Hematopoietic multipotent progenitor cell treated with erythropoietin and hydrocortisone succinate and interleukin-3 and kit ligand, for 17 days (in vitro differentiated cells): ENCODE measurements around the gene DYRK3.
A peak's percentile ranks its signal among the peaks of the same experiment; 100 is the strongest.
"Not testable (repeated sequence)": the region's sequence is repeated elsewhere in the genome, so short reads cannot be mapped to it uniquely, and the experiment has no call there.

Experiments used
- DNase-seq: peaks from one replicate; pipeline ENCODE4 v3.0.0-alpha.2; 2015; ENCODE audit warnings: low spot score

The DYRK3 gene

DNA sequence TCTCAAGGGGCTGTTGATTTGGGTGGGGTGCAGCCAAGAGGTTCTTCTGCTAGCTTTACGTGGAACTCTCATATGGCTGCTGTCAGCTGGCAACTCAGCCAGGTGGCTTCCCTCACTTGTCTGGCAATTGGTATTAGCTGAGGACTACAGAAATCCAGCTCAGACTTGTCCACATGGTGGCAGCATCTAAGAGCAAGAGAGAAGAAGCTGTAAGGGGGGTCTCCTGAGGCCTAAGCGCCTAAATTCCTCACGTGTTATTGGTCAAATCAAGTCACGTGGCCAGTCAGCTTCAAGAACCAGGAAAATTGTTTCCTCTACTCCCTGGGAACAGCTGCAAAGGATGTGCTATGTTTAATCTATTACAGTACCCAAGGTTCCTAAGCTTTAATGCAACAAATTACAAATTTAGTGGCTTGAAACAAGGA lies 4.2 kb upstream of the DYRK3 start:
- DNase-seq: peak; percentile 28

GRCh38 chr1:206633708-206634121 lies 1.6 kb upstream of the DYRK3 start:
- no peak for DNase-seq

DNA sequence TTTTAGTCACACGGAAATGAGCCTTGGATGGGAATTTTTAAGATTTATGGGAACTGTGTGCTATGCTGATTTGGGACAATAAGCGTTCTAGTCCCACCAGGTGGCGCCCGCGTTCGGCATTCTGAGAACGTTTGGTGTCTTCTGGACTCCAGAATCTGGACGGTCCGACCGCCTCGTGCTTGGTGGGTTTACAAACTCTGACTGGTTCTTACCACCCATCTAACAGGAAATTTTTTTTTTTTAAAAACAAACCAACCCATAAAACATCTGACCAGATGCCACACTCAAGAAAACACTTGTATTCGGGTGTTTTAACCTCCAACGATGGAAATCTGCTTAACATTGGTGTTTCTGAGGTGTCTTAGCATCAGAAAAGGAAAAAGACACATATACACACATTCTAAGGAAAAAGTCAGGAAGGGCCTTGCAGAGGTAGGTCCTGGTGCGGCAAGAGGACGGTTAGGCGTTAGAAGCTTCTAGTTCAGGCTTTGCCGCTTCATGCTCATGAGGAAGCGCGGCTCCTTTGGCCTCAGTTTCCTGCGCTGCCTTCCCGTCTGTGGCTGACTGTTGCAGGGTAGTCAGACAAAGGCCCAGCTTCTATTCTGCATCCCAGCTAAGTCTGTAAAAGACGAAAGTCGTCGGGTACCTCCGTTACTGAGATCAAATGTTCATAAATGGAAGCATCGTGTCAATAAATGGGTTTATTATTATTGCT lies 814 bp upstream of the DYRK3 start:
- peak; percentile 93 for DNase-seq

DNA sequence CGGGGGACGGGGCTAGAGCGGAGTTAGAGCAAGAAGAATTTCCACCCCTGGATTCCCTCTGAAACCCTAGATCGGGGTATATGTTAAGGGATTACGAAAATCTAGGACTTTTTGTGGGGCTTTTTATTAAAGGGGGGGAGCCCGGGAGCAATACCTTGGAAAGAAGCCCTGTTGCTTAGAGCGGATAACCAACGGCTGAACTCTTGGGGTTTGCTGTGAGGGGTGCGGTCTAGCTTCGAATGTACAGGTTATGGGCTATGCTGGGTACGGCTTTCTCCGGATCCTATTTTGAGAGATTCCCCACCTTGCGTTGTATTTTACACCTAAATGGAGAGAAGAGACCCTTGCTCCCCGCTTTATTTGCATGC lies 626 bp downstream of the DYRK3 start:
- DNase-seq: peak; percentile 61

DNA sequence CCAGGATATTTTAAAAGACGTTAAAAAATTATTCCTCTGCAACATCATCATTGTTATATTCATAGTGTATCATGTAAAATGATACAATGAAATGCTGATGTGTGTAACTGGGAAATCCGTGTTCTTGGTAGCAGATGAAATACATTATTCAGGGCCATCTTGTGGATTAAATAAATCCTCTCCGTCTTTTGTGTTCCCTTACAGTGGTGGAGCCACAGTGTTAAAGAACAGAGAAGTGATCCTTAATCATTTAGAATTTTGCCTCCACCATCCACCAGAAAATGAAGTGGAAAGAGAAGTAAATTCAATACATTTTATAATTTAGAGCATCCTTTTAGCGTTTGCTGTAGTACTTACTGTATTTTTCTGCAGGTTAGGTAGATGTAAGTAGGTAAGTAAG lies 1.3 kb downstream of the DYRK3 start:
- peak; percentile 15 for DNase-seq

DNA sequence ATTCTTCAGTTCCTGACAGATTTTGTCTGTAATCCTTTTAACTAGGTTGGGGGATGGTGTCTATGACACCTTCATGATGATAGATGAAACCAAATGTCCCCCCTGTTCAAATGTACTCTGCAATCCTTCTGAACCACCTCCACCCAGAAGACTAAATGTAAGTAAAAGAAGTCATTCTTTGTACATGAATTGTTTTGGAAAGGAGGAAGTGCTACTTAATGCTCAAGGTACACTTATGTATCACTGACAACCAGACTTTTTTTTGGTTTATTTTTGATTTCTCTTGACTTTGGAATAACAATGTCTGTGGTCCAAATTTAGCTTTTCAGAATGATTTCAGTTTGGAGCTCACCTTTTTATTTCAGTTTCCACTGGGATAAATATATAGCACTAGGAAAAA lies 2.3 kb downstream of the DYRK3 start:
- no peak for DNase-seq

DNA sequence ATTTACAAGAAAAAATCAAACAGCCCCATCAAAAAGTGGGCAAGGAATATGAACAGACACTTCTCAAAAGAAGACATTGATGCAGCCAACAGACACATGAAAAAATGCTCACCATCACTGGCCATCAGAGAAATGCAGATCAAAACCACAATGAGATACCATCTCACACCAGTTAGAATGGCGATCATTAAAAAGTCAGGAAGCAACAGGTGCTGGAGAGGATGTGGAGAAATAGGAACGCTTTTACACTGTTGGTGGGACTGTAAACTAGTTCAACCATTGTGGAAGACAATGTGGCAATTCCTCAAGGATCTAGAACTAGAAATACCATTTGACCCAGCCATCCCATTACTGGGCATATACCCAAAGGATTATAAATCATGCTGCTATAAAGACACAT lies 6.7 kb downstream of the DYRK3 start:
- DNase-seq: not testable (repeated sequence)

DNA sequence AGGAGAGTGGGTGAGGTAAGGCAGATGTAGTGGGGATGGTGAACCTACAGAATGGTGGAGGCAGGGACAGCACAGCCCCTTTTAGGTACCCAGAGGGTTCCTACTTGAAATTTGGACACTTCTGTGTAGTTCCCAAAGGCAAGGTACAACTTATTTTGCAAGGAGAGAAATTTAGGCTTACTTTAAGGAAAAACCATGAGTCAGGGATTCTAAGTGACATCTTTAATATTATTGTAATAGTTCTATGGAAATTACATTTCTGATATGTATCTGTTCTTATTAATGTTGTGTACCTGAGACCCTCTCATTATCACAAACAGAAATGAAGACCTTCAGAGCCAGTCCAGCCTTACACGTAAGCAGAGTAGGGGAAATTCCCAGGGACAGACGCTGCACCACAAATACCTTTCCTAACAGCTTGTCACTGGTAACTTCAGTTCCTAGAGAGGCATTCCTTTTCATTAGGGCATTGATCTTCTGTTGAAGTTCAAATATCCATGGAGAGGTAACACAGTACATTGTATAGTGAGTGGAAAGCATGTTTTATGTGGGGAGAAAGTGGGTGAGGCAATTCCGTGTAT lies 7.9 kb downstream of the DYRK3 start:
- no peak for DNase-seq

GRCh38 chr1:206646504-206646903 lies 11.2 kb downstream of the DYRK3 start:
- DNase-seq: peak; percentile 28

GRCh38 chr1:206647224-206647623 lies 11.9 kb downstream of the DYRK3 start:
- DNase-seq: no peak

DNA sequence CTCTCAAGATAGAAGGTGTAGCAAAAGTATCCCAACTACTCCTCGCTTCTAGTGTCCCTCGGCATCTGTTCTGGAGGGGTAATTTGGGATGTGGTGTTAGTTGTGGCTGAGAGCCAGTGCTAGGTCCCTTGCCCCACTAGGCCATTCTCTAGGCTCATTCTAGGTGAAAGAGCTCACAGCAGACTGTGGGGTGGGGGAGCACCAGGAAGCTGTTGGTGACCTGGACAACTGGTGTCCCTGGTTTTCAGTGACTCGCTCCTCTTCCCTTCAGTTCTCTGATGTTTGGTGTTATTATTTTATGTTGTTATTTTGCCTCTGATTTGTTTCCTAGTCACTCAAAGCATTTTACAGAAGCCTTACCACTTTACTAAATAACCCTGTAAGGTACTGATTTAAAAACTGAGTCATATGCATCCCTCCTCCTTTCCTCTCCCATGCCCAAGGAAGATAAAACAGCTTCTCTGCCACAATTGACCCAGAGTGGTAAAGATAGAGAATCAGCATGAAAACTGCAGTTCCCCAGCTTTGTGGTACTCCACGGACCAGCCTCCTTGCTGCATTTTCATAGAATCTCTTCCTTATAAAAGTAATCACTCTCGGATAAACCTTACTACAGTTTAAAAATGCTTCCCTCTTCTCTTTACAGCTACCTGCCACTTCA lies 14.1 kb downstream of the DYRK3 start:
- DNase-seq: no peak

DNA sequence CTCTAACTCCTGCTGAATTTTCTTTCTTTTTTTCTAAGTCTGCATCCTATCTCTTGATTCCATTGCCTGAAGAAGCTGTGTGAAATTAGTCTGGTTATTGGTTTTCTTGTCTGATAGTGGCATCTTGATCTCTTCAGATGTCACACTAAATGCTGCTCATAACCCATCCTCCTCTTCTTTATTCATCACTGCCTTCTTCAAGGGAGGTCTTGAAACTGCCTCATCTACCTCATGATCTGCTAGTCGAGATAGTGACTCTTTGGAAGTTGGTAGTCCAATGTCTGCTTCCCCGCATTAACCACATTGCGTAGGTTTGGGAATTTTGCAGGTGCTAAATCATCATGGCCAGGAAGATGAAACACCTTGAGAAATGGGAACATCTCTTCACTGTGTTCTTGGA lies 15.7 kb downstream of the DYRK3 start:
- DNase-seq: no peak

- peak; percentile 78 for DNase-seq
Measured at GRCh38 chr1:206651958-206652890, 16.9 kb downstream of the DYRK3 start.

DNA sequence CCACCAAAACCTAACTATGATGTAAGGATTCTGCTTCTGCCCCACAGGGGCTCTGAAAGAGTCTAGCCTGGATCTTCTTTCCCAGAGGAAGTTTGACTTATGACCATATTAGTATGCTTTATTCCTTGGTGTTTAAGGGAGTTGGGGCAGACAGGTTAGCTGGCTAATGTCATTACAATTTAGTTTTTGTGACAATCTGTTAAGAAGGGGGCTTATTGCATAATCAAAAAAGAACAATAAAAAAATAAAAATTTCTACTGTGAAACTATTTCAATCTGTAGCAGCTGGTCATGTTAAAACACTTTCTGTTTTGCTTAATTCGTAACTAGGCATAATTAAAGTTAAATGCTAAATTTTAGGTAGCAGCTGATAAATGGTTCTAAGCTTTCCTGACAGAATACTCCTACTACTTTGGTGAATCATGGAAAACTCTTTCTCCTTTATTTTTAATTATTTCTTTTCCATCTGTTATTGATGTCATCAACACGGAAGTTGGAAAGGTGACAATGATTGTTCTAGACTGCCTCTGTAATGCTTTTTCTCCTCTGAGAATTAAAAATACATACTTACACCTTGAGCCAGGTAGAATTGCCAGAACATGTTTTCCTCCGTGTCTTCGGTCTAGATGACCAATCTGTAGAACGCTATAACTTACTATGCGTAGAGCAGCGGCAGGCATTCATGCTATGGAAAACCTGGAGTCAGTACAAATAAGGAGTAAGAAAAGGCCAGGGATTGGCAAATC lies 18.6 kb downstream of the DYRK3 start:
- no peak for DNase-seq

- no peak for DNase-seq
Measured at GRCh38 chr1:206654828-206655227, 19.5 kb downstream of the DYRK3 start.

DNA sequence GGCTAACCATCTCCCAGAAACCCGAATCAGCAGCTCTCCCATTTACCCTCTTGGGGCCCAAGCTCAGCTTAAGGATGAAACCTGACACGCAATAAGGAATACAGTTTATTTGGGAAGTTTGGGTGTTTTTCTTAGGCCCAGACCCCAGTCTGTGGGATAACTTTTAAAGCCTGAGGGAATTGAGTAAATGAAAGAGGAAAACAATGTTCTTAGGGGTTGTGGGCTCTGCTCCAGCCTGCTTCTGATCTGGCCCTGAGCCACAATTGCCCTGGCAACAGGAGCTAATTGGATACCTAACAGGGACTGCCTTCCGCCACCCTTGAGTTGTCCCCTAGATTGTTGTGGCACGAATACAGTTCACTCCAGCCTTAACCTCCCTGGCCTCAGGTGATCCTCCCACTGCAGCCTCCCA lies 20.1 kb downstream of the DYRK3 start:
- DNase-seq: no peak

DNA sequence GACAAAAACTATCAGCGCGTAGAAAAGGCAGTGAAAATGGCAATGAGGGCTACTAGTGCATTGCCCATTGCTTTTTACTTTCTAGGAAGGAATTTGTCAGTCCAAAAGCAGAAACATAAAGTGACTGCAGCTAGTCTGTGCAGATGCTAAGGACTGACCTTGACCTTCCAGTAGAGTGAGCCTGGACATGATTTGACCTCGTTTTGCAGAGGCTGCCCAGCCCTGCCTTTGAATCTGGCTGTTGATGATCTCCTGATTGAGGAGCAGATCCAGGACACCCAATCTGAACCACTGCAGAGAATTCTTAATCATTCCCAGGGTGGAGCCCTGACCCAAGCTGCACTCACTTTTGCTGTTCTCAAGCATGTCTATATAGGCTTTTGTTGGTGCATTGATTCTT lies 21.6 kb downstream of the DYRK3 start:
- DNase-seq: no peak

DNA sequence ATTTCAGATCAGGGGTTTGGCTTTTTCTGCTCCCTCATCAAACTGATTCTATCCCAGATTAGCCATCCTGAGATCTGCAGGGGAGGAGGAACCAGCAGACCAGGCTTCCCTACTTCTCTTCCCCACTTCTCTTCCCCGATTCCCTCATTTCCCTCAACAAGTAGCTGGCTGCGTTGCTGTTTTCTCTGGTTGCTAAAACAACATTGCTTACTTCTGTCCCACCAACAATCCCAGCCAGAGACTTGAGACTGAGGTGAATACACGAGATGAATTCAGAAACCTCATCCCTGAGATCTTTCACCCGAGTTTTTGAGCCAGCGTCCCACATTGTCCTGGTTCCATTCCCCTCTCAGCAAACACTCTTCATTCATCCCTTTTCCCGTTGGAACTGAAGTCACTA lies 22.4 kb downstream of the DYRK3 start:
- DNase-seq: no peak

GRCh38 chr1:206658264-206658980 lies 23.1 kb downstream of the DYRK3 start:
- peak; percentile 78 for DNase-seq

DNA sequence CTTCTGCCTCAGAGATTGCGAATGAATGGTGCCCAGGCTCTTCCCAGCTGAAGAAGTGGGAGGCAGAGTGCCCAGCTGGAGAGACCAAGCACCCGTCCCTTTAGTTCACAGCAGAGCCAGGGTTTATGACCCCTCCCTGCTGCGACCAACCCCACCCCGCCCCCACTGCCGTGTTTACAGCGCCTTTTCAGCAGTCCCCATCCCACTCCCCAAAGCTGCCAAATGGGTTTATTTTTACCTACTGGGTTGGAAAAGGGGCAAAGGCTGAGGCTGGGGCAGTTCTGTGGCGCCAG lies 23.6 kb downstream of the DYRK3 start:
- DNase-seq: no peak

DNA sequence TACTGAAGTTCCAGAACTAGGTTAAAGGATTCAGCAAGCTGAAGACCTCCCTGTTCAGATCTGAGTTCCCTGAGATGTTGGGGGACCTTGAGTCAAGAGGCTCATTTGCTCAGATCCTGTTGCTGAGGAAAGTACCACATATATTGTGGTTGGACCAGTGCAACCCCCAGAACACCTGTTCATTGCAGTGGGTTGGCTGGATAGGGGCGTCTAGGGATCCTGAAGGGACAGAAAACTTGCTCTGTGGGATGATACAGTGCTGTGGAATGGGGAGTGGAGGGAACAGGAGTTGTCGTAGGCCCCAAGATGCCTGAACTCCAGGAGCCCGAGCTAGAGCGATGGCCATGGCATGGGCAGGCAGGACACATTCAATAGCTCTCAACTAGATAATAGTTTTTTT lies 24.8 kb downstream of the DYRK3 start:
- DNase-seq: no peak
